HEK293 (cell line): ENCODE results near the gene IGFLR1.

Experiments used
- ATF2 ChIP-seq: fragments of 450-650 bp; formaldehyde crosslinking; IDR thresholded peaks from 2 replicates; pipeline ENCODE4 v1.5.1; 2016; ENCODE audit warnings: missing biosample characterization, missing genetic modification characterization, low read depth
- FEZF1 ChIP-seq: fragments of 450-650 bp; formaldehyde crosslinking; IDR thresholded peaks from 2 replicates; pipeline ENCODE4 v1.5.1; 2016; ENCODE audit warnings: missing biosample characterization, missing genetic modification characterization
- HOXC10 ChIP-seq: sonication (generic); formaldehyde crosslinking; IDR thresholded peaks from 2 replicates; pipeline ENCODE4 v1.8.1; 2023; ENCODE audit warnings: mild to moderate bottlenecking, missing genetic modification reagents
- KLF10 ChIP-seq: fragments of 450-650 bp; IDR thresholded peaks from 2 replicates; pipeline ENCODE4 v1.5.1; 2018; ENCODE audit warnings: missing biosample characterization, mild to moderate bottlenecking, missing genetic modification characterization
- OSR2 ChIP-seq: fragments of 450-650 bp; formaldehyde crosslinking; IDR thresholded peaks from 2 replicates; pipeline ENCODE4 v1.5.1; 2016; ENCODE audit warnings: missing biosample characterization, missing genetic modification characterization
- PATZ1 ChIP-seq: fragments of 450-650 bp; formaldehyde crosslinking; IDR thresholded peaks from 2 replicates; pipeline ENCODE4 v1.5.1; 2016; ENCODE audit warnings: missing biosample characterization, missing genetic modification characterization
- ZBTB21 ChIP-seq: fragments of 450-650 bp; formaldehyde crosslinking; IDR thresholded peaks from 2 replicates; pipeline ENCODE4 v1.5.1; 2017; ENCODE audit warnings: missing biosample characterization, missing genetic modification characterization
- ZBTB8A ChIP-seq: fragments of 450-650 bp; formaldehyde crosslinking; IDR thresholded peaks from 2 replicates; pipeline ENCODE4 v1.5.1; 2016; ENCODE audit warnings: missing biosample characterization, missing genetic modification characterization
- ZFP3 ChIP-seq: fragments of 450-650 bp; formaldehyde crosslinking; IDR thresholded peaks from 2 replicates; pipeline ENCODE4 v1.5.1; 2016; ENCODE audit warnings: low read depth, missing biosample characterization, missing genetic modification characterization
- ZFP37 ChIP-seq: fragments of 450-650 bp; formaldehyde crosslinking; IDR thresholded peaks from 2 replicates; pipeline ENCODE4 v1.5.1; 2016; ENCODE audit warnings: missing biosample characterization, missing genetic modification characterization
- ZNF138 ChIP-seq: fragments of 450-650 bp; formaldehyde crosslinking; IDR thresholded peaks from 2 replicates; pipeline ENCODE4 v1.5.1; 2016; ENCODE audit warnings: missing biosample characterization, missing genetic modification characterization, borderline replicate concordance
- ZNF174 ChIP-seq: fragments of 450-650 bp; formaldehyde crosslinking; IDR thresholded peaks from 2 replicates; pipeline ENCODE4 v1.5.0; 2017; ENCODE audit warnings: missing biosample characterization, mild to moderate bottlenecking, missing genetic modification characterization
- ZNF184 ChIP-seq: fragments of 450-650 bp; IDR thresholded peaks from 2 replicates; pipeline ENCODE4 v1.5.1; 2018; ENCODE audit warnings: missing biosample characterization, mild to moderate bottlenecking, missing genetic modification characterization
- ZNF202 ChIP-seq: fragments of 450-650 bp; formaldehyde crosslinking; IDR thresholded peaks from 2 replicates; pipeline ENCODE4 v1.5.1; 2016; ENCODE audit warnings: missing biosample characterization, missing genetic modification characterization, borderline replicate concordance
- ZNF211 ChIP-seq: fragments of 450-650 bp; formaldehyde crosslinking; IDR thresholded peaks from 2 replicates; pipeline ENCODE4 v1.5.1; 2016; ENCODE audit warnings: low read depth, missing biosample characterization, missing genetic modification characterization
- ZNF239 ChIP-seq: fragments of 450-650 bp; formaldehyde crosslinking; IDR thresholded peaks from 2 replicates; pipeline ENCODE4 v1.5.1; 2016; ENCODE audit warnings: missing biosample characterization, missing genetic modification characterization
- ZNF274 ChIP-seq, 2 experiments: fragments of 200-500 bp in 1 of 2; fragments of 450-650 bp in 1 of 2; sonication (Bioruptor generic) in 1 of 2; formaldehyde crosslinking in 1 of 2; IDR thresholded peaks; 2 replicates each; pipeline versions ENCODE4 v1.5.1 to v1.6.1; 2014 to 2016; ENCODE audit warnings: borderline replicate concordance in 1 of 2, inconsistent platforms in 1 of 2, low read length in 1 of 2, missing biosample characterization in 1 of 2, missing genetic modification characterization in 1 of 2
- ZNF362 ChIP-seq: fragments of 450-650 bp; formaldehyde crosslinking; IDR thresholded peaks from 2 replicates; pipeline ENCODE4 v1.5.1; 2016; ENCODE audit warnings: missing biosample characterization, missing genetic modification characterization
- ZNF501 ChIP-seq: fragments of 450-650 bp; formaldehyde crosslinking; IDR thresholded peaks from 2 replicates; pipeline ENCODE4 v1.5.1; 2016; ENCODE audit warnings: missing biosample characterization, missing genetic modification characterization
- ZNF639 ChIP-seq: fragments of 450-650 bp; formaldehyde crosslinking; IDR thresholded peaks from 2 replicates; pipeline ENCODE4 v1.5.1; 2016; ENCODE audit warnings: missing biosample characterization, missing genetic modification characterization
- ZNF645 ChIP-seq: fragments of 450-650 bp; formaldehyde crosslinking; IDR thresholded peaks from 2 replicates; pipeline ENCODE4; 2016; ENCODE audit warnings: missing biosample characterization, missing genetic modification characterization
- ZNF776 ChIP-seq: fragments of 450-650 bp; formaldehyde crosslinking; IDR thresholded peaks from 2 replicates; pipeline ENCODE4 v1.5.0; 2017; ENCODE audit warnings: missing biosample characterization, missing genetic modification characterization, borderline replicate concordance
- ZSCAN16 ChIP-seq: fragments of 450-650 bp; formaldehyde crosslinking; IDR thresholded peaks from 2 replicates; pipeline ENCODE4 v1.5.1; 2016; ENCODE audit warnings: missing biosample characterization, missing genetic modification characterization
- TF ChIP-seq, protein P1 (sequence below): IDR thresholded peaks from 2 replicates; pipeline ENCODE4 v1.6.1; 2011; ENCODE audit warnings: mild to moderate bottlenecking, low read depth, low read length, borderline replicate concordance

Gene IGFLR1

DNA sequence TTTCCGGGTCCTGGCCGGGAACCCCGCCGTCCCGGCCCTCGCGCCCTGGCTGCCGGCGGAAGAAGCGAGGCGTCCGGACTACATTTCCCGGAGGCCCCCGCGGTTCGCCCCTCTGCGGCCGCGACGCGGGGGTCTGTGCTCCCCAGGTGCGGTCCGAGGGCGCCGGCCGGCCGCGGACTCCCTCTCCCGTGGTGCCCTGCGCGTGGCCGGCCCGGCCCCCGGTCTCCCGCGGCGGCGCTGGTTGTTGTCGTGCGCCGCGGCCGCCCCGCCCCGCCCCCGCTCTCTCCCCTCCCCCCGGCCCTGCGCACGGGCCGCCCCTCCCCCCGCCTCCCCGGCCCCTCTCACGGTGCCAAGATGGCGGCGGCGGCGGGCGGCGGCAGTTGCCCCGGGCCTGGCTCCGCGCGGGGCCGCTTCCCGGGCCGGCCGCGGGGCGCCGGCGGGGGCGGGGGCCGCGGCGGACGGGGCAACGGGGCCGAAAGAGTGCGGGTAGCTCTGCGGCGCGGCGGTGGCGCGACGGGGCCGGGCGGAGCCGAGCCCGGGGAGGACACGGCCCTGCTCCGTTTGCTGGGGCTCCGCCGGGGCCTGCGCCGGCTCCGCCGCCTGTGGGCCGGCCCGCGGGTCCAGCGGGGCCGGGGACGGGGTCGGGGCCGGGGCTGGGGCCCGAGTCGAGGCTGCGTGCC, 24.4 kb downstream of the IGFLR1 start, which contains the start of gene KMT2B (continued):
- no peak; the same call in 1 of the 2 replicates for TF ChIP-seq ZNF639
- TF ChIP-seq ZFP3: no peak
- TF ChIP-seq HOXC10 (CRISPR knock-in tag): no peak
- no peak for TF ChIP-seq ZNF184
- no peak for TF ChIP-seq ZNF274 (IDR thresholded peaks at IDR 0.05; ENCODE audit: low read length)
- TF ChIP-seq ZNF274 (tag by site-specific recombination; IDR thresholded peaks at IDR 0.05; ENCODE audit: borderline replicate concordance): no peak
- TF ChIP-seq ZBTB21: no peak
- TF ChIP-seq OSR2 (tag by site-specific recombination): no peak
- no peak for TF ChIP-seq ZNF202
- no peak for TF ChIP-seq ZNF174 (tag by site-specific recombination)
- no peak for TF ChIP-seq ZNF501 (tag by site-specific recombination)
- TF ChIP-seq ZSCAN16: no peak
- TF ChIP-seq ZNF645 (tag by site-specific recombination): no peak
- no peak for TF ChIP-seq ZNF138 (tag by site-specific recombination)
- no peak for TF ChIP-seq FEZF1 (tag by site-specific recombination)
- TF ChIP-seq ZNF776: no peak
- TF ChIP-seq ZFP37: no peak
- no peak for TF ChIP-seq ZNF239 (tag by site-specific recombination)
- TF ChIP-seq PATZ1: peak; percentile 57; the same call in 1 of the 2 replicates
- no peak for TF ChIP-seq ZNF211 (tag by site-specific recombination)
- TF ChIP-seq KLF10 (tag by site-specific recombination): peak; percentile 90
- TF ChIP-seq, protein P1, sequence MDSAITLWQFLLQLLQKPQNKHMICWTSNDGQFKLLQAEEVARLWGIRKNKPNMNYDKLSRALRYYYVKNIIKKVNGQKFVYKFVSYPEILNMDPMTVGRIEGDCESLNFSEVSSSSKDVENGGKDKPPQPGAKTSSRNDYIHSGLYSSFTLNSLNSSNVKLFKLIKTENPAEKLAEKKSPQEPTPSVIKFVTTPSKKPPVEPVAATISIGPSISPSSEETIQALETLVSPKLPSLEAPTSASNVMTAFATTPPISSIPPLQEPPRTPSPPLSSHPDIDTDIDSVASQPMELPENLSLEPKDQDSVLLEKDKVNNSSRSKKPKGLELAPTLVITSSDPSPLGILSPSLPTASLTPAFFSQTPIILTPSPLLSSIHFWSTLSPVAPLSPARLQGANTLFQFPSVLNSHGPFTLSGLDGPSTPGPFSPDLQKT: 0 out of 2 replicates have a peak, but pooled peaks have one; percentile 49
- TF ChIP-seq ZBTB8A (tag by site-specific recombination): no peak; the same call in 1 of the 2 replicates
- no peak for TF ChIP-seq ZNF362 (tag by site-specific recombination)
- no peak for TF ChIP-seq ATF2 (tag by site-specific recombination)
